Right lobe of liver (tissue), 4 donors: Measurements from ENCODE around the gene DAPK2.

Source experiments
- CTCF ChIP-seq, 4 donors: fragments of 200-600 bp in 3 of 4; fragments of 450-650 bp in 1 of 4; IDR thresholded peaks; one replicate each; pipeline versions ENCODE4 v1.5.1 to v1.8.0; 2016 to 2022; ENCODE audit warnings: antibody characterized with exemption in 4 of 4, mild to moderate bottlenecking in 2 of 4
- POLR2A ChIP-seq: fragments of 450-650 bp; IDR thresholded peaks from one replicate; pipeline ENCODE4 v1.6.1; 2017; ENCODE audit warnings: antibody characterized with exemption, mild to moderate bottlenecking
- donor health status: DM: no; HTN: no; CAD: no.
- donor health status: DM: no; HTN: no; CAD: no.
- donor health status: DM: no; HTN: yes; CAD: no.

GRCh38 chr15:64009798-64010261 lies 36.5 kb downstream of the DAPK2 start:
- TF ChIP-seq CTCF (IDR thresholded peaks at IDR 0.05) (no peak), POLR2A (no peak)
